HCT116 (cell line): ENCODE data around the gene TMEM109. TPM values are rescaled to one million over a fixed set of nuclear protein-coding genes. Genes with fewer than 3 reads are reported as not detected.

ENCODE experiments used
- ATAC-seq: fragments of 200-7000 bp; cut with Tn5 transposase; 2 replicates; pipeline ENCODE4 v1.9.1; 2020; ENCODE audit warnings: mild to moderate bottlenecking, moderate library complexity
- BruUV-seq: library from RNA; stranded (reverse); fragments of 400-500 nt; replicated peaks from 2 replicates; lab custom pipeline; 2021; lab: Mats Ljungman, UMichigan
- CTCF ChIA-PET: fragments of 300-600 bp; sonication (Branson Sonifier 250); formaldehyde crosslinking; loops from one replicate; lab custom pipeline; 2021; ENCODE audit warnings: antibody characterized with exemption; lab: Charles Lee
- POLR2A ChIA-PET: fragments of 300-600, 350-600 bp; sonication (Branson Sonifier 250); formaldehyde crosslinking; loops from one replicate; lab custom pipeline; 2021; ENCODE audit warnings: antibody characterized with exemption; lab: Charles Lee
- RAD21 ChIA-PET, 2 experiments: fragments of 300-600 bp; sonication (Branson Sonifier 250); formaldehyde crosslinking; loops; one replicate each; lab custom pipeline; 2023; ENCODE audit warnings: low total read pairs in 2 of 2; ENCODE audit not compliant: uncharacterized antibody in 2 of 2, unreplicated experiment in 2 of 2, low non-redundant PET in 1 of 2; lab: Charles Lee
- DNase-seq: peaks from one replicate; pipeline ENCODE4 v3.0.0-alpha.2; 2010; ENCODE audit warnings: low read depth, low spot score
- H2AFZ ChIP-seq: fragments of 200-600 bp; shearing (Covaris generic), sonication (generic); 2 replicates; pipeline ENCODE4 v1.6.1; 2017; ENCODE audit warnings: low read depth, mixed run types, mixed read lengths, antibody characterized with exemption, low read length; ENCODE audit not compliant: poor library complexity, severe bottlenecking
- H3K27ac ChIP-seq: 2 replicates; pipeline ENCODE4 v1.5.1; 2012; ENCODE audit warnings: low read depth, low read length
- H3K27me3 ChIP-seq: fragments of 200-600 bp; sonication (generic); 2 replicates; pipeline ENCODE4 v1.6.1; 2016; ENCODE audit warnings: mixed run types, low read length, mixed read lengths; ENCODE audit not compliant: insufficient read depth
- H3K36me3 ChIP-seq, 2 experiments: fragments of 200-500 bp in 1 of 2; fragments of 200-600 bp in 1 of 2; sonication (Bioruptor generic) in 1 of 2; sonication (generic) in 1 of 2; 2 replicates each; pipeline versions ENCODE4 v1.5.1 to v1.6.1; 2014 to 2016; ENCODE audit warnings: low read length in 2 of 2, inconsistent platforms in 1 of 2, mixed read lengths in 1 of 2, mixed run types in 1 of 2; ENCODE audit not compliant: insufficient read depth in 2 of 2, control insufficient read depth in 1 of 2
- H3K4me1 ChIP-seq, 2 experiments: fragments of 200-600 bp in 1 of 2; sonication (generic) in 1 of 2; 2 replicates each; pipeline versions ENCODE4 v1.5.1 to v1.6.1; 2012 to 2017; ENCODE audit warnings: low read length in 2 of 2, inconsistent platforms in 1 of 2, mild to moderate bottlenecking in 1 of 2, mixed read lengths in 1 of 2, mixed run types in 1 of 2, moderate library complexity in 1 of 2; ENCODE audit not compliant: insufficient read depth in 2 of 2, control insufficient read depth in 1 of 2
- H3K4me2 ChIP-seq: fragments of 200-600 bp; sonication (generic); 2 replicates; pipeline ENCODE4 v1.6.1; 2017; ENCODE audit warnings: mixed run types, low read length, mixed read lengths
- H3K4me3 ChIP-seq, 2 experiments: fragments of 200-600 bp in 1 of 2; sonication (generic) in 1 of 2; replicated peaks in 1 of 2; 2 replicates each; pipeline ENCODE4 v1.5.1; 2011 to 2016; ENCODE audit warnings: low read length in 2 of 2, control low read depth in 1 of 2, low read depth in 1 of 2, mild to moderate bottlenecking in 1 of 2, mixed read lengths in 1 of 2, mixed run types in 1 of 2
- H3K79me2 ChIP-seq: fragments of 200-600 bp; sonication (generic); 2 replicates; pipeline ENCODE4 v1.6.1; 2017; ENCODE audit warnings: mild to moderate bottlenecking, mixed run types, low read length, moderate library complexity, mixed read lengths; ENCODE audit not compliant: insufficient read depth
- H3K9ac ChIP-seq: fragments of 200-600 bp; sonication (generic); 2 replicates; pipeline ENCODE4 v1.6.1; 2016; ENCODE audit warnings: low read length, mixed read lengths
- H3K9me2 ChIP-seq: fragments of 200-600 bp; sonication (generic), shearing (Covaris generic); 2 replicates; pipeline ENCODE4 v1.6.1; 2017; ENCODE audit warnings: mixed run types, mild to moderate bottlenecking, moderate library complexity; ENCODE audit not compliant: insufficient read depth
- H3K9me3 ChIP-seq, 2 experiments: fragments of 200-500 bp in 1 of 2; fragments of 200-600 bp in 1 of 2; sonication (Bioruptor generic) in 1 of 2; sonication (generic) in 1 of 2; 2 replicates each; pipeline ENCODE4 v1.6.1; 2014 to 2017; ENCODE audit warnings: low read length in 2 of 2, mixed read lengths in 2 of 2, inconsistent platforms in 1 of 2, low read depth in 1 of 2, mild to moderate bottlenecking in 1 of 2, mixed run types in 1 of 2, moderate library complexity in 1 of 2; ENCODE audit not compliant: control insufficient read depth in 1 of 2, insufficient read depth in 1 of 2
- H4K20me1 ChIP-seq: fragments of 200-600 bp; sonication (generic), shearing (Covaris generic); 2 replicates; pipeline ENCODE4 v1.6.1; 2017; ENCODE audit warnings: mixed run types, mild to moderate bottlenecking, moderate library complexity; ENCODE audit not compliant: insufficient read depth
- CEBPB ChIP-seq: IDR thresholded peaks from 2 replicates; pipeline ENCODE4 v1.6.1; 2012; ENCODE audit warnings: low read depth
- EGR1 ChIP-seq: IDR thresholded peaks from 2 replicates; pipeline ENCODE4 v1.6.1; 2012; ENCODE audit warnings: low read depth
- SIN3A ChIP-seq: IDR thresholded peaks from 2 replicates; pipeline ENCODE4 v1.6.1; 2012; ENCODE audit warnings: low read depth
- SP1 ChIP-seq: IDR thresholded peaks from 2 replicates; pipeline ENCODE4 v1.6.1; 2012; ENCODE audit warnings: low read depth
- YY1 ChIP-seq: IDR thresholded peaks from 2 replicates; pipeline ENCODE4 v1.6.1; 2011; ENCODE audit warnings: low read length, low read depth, moderate library complexity, mild to moderate bottlenecking; ENCODE audit not compliant: insufficient replicate concordance; ENCODE audit errors: extremely low read depth
- ZNF274 ChIP-seq: fragments of 200-500 bp; sonication (Bioruptor generic); IDR thresholded peaks from 2 replicates; pipeline ENCODE4 v1.6.1; 2014; ENCODE audit warnings: mild to moderate bottlenecking, low read depth, low read length, inconsistent platforms
- intact Hi-C: fragments of 100-400 bp; cut with micrococcal nuclease; formaldehyde crosslinking; loops from 2 replicates; pipeline ENCODE4 v1.10.0; 2022
- total RNA-seq: library from RNA; stranded (reverse); gene quantifications from one replicate; pipeline ENCODE4 v1.2.1, GENCODE V29; 2021; ENCODE audit not compliant: unreplicated experiment
- TF ChIP-seq, protein P1 (sequence below), 3 experiments: fragments of 200-600 bp in 1 of 3; sonication (generic) in 1 of 3; IDR thresholded peaks in 2 of 3; conservative IDR thresholded peaks in 1 of 3; 2 replicates each; pipeline ENCODE4 v1.5.1; 2012 to 2017; ENCODE audit warnings: low read depth in 2 of 3, low read length in 2 of 3, antibody characterized with exemption in 1 of 3, borderline replicate concordance in 1 of 3, control low read depth in 1 of 3, mild to moderate bottlenecking in 1 of 3, mixed read lengths in 1 of 3, mixed run types in 1 of 3, moderate library complexity in 1 of 3; ENCODE audit not compliant: insufficient read depth in 1 of 3

The TMEM109 gene
- total RNA-seq, 1 experiment from 2014 or later, result 44.4 TPM

DNA sequence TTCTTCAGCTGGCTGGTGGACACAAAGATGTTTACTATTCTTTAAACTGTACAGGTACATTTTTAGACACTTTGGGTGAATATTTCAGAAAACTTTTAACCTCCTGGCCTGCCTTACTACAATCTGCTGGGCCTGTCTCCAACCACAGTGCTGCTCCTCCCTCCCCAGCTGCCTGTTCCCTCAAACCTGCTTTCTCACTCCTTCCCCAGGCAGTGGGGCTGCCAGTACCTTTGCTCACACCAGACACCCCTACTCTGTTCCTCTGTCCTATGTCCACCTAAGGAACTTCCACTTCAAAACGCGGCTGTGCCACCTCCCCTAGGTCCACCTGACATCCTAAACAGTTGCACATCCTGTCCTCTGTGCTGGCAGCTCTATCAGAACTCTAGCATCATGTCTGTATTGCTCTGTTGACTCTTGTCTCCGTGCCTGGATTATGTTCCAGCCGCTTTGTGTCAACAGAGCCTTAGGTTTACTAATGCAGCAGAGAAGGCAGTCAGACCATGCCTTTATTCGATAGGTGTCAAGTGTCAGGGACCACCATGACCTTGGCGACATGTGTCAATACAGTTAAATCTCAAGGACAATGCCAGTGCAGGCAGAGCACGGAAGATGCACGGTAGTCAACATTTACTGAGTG lies 33.2 kb upstream of the TMEM109 start:
- BruUV-seq, result no TSS peak
- POLR2A ChIA-PET, result no interaction called here

More for the DNA sequence above, 33.2 kb upstream of the TMEM109 start:
- ATAC-seq, result no peak
- ChIA-PET RAD21 (no interaction called here), CTCF (no interaction called here)
- Histone ChIP-seq H3K9ac (no peak overlapping the region), H2AFZ (no peak overlapping the region), H3K36me3 (peaks cover 4 to 5% of the 10 kb centered on the region in 2 experiments; a peak in 2 of 4 replicates), H3K4me2 (no peak overlapping the region), H3K9me3 (no peaks in the 10 kb centered on the region), H3K79me2 (no peaks in the 10 kb centered on the region), H3K27me3 (no peaks in the 10 kb centered on the region), H4K20me1 (no peaks in the 10 kb centered on the region), H3K4me3 (no peak overlapping the region), H3K4me1 (no peaks in the 10 kb centered on the region), H3K27ac (no peak overlapping the region), H3K9me2 (no peaks in the 10 kb centered on the region)
- DNase-seq, result no peak
- TF ChIP-seq YY1, result no peak
- TF ChIP-seq SIN3A, result no peak
- TF ChIP-seq ZNF274, result no peak
- no peak for TF ChIP-seq EGR1
- TF ChIP-seq, protein P1, sequence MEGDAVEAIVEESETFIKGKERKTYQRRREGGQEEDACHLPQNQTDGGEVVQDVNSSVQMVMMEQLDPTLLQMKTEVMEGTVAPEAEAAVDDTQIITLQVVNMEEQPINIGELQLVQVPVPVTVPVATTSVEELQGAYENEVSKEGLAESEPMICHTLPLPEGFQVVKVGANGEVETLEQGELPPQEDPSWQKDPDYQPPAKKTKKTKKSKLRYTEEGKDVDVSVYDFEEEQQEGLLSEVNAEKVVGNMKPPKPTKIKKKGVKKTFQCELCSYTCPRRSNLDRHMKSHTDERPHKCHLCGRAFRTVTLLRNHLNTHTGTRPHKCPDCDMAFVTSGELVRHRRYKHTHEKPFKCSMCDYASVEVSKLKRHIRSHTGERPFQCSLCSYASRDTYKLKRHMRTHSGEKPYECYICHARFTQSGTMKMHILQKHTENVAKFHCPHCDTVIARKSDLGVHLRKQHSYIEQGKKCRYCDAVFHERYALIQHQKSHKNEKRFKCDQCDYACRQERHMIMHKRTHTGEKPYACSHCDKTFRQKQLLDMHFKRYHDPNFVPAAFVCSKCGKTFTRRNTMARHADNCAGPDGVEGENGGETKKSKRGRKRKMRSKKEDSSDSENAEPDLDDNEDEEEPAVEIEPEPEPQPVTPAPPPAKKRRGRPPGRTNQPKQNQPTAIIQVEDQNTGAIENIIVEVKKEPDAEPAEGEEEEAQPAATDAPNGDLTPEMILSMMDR (IDR thresholded peaks at IDR 0.05 in 2 of 3, conservative IDR thresholded peaks at IDR 0.05 in 1 of 3; ENCODE audit: borderline replicate concordance in 1 of 3, insufficient read depth in 1 of 3, low read depth in 2 of 3, low read length in 2 of 3), result no peak
- no peak for TF ChIP-seq SP1
- TF ChIP-seq CEBPB, result no peak
- intact Hi-C loops, result no loop called here
